Fibroblast of skin of scalp (primary cell): ENCODE results near the gene CELA3A.
"Not testable (repeated sequence)": the region's sequence is repeated elsewhere in the genome, so short reads cannot be mapped to it uniquely, and the experiment has no call there.

ENCODE experiments used
- DNase-seq: peaks from one replicate; pipeline ENCODE4 v3.0.0-alpha.2; 2013

CELA3A gene

GRCh38 chr1:22018583-22019559 is 17.4 kb downstream of the CELA3A start:
- DNase-seq, result peak; percentile 97

- no peak for DNase-seq
Measured at GRCh38 chr1:22021061-22021460, 19.6 kb downstream of the CELA3A start.

DNA sequence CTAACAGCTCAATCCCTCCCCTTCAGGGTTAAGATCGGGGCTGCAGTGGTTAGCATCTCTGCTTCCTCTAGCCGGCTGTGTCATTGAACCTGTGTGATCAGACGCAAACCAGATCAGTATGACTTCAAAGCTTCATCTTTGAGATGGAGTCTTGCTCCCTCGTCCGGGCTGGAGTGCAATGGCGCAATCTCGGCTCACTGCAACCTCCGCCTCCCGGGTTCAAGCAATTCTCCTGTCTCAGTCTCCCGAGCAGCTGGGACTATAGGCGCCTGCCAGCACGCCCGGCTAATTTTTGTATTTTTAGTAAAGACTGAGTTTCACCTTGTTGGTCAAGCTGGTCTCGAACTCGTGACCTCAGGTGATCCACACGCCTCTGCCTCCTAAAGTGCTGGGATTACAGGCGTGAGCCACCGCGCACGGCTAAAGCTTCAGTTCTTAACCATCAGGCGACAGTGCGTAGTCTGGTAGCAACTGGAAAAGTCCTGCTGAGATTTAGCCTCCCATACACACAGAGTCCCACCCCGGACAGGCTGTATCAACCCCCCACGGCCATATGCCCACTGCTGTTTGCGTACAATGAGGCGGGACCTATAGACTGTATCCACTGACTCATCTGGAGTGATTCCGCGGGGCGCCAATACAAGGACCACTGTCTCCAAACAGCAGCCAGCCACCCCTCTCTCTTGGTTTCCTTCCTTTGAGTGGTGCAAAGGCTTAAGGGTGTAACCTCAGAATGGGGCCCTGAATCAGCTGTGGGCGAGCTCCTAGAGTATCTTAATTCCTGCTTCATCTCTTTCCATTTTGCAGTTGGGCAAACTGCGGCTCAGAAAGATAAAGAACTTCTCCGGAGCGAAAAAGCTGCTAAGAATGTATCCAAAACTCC is 23.3 kb downstream of the CELA3A start:
- peak; percentile 89 for DNase-seq

GRCh38 chr1:22025368-22026155 is 24.1 kb downstream of the CELA3A start:
- peak; percentile 87 for DNase-seq

GRCh38 chr1:22026924-22027289 is 25.4 kb downstream of the CELA3A start:
- no peak for DNase-seq

DNA sequence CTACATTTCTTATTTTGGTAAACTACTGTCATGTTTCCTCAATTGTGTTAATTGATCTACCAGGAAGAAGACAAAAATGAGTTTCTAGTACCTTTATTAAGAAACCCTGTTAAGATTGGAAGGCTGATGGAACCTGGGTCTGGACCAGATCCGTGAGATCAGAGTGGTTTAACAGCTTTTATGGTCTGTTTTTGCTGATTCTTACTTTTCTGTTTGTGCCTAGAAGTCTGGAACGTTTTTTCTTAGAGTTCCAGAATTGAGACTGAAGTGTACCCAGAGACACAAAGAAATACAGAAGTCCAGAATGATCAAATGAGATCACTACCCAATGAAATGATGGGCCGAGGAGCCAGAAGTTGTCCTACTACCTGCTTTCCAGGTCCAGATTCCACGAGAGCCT is 28.6 kb downstream of the CELA3A start:
- DNase-seq, result no peak

DNA sequence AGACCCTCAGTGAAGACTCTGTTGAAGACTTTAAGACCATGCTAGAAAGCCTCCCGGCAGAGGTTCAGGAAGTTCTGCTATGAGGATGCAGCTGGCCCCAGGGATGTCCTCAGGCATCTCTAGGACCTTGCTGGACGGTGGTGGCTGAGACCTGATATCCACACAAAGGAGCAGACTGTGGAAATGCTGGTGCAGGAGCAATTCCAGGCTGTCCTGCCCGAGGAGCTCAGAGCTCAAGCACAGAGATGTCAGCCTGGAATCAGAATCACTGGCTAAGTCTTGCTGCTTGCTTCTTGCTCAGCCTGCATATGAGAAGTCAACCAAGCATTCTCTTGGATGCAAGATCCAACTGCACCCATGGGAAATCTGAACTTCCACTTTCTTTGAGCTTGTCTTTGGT is 29.0 kb downstream of the CELA3A start:
- no peak for DNase-seq

DNA sequence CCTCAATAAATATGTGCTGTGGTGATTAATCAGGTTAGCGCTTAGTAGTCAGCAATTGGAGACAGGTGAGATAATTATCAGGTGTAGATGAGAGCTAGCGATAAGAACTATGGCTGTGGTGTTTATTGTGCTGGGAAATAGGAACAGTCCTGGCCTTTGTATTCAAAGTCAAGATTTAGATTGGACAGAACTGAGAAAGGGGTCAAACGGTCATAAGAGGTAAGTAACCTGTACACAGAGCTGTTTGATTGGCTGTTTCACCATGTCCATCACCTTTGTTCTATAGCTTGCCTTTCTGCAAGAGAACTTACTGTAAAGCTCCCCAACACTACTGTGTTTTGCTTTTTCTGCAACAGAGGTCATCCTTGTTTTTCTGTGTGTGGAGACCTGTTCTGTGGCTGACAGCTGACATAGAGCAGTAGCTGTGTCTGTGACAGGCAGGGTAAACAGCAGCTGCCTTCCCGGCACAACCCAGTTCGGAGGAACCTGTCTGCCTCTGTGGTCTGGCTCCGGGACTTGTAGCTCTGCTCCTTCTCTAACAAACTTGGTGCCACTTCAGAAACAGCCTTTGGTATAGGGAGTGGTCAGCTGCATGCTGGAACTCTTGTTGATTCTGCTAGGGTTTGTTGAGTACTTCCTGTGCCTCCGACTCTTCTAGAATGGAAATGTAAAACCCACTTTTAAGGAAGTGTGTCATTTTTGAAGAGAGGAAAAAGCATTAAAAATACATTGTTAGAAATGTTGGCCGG is 29.9 kb downstream of the CELA3A start:
- no peak for DNase-seq

- not testable (repeated sequence) for DNase-seq
Measured at GRCh38 chr1:22034834-22035233, 33.4 kb downstream of the CELA3A start.

- DNase-seq, result no peak
Measured at GRCh38 chr1:22037520-22037919, 36.1 kb downstream of the CELA3A start.

- DNase-seq, result no peak
Measured at GRCh38 chr1:22038036-22038435, 36.6 kb downstream of the CELA3A start.

GRCh38 chr1:22039594-22040285 is 38.3 kb downstream of the CELA3A start:
- DNase-seq, result peak; percentile 48

DNA sequence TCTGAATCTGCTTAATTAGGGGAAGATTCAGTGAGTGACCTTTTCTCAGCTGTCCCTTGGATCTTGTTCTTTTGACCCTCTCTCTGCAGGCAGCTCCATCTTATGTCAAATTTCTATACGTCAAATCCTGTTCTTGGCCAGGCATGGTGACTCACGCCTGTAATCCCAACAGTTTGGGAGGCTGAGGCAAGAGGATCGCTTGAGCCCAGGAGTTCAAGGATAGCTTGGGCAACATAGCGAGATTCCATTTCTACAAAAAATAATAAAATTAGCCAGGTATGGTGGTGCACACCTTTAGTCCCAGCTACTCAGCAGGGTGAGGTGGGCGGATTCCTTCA is 38.8 kb downstream of the CELA3A start:
- DNase-seq, result no peak

- no peak for DNase-seq
Measured at GRCh38 chr1:22041505-22041904, 40.0 kb downstream of the CELA3A start.

GRCh38 chr1:22043198-22043769 is 41.8 kb downstream of the CELA3A start:
- no peak for DNase-seq

DNA sequence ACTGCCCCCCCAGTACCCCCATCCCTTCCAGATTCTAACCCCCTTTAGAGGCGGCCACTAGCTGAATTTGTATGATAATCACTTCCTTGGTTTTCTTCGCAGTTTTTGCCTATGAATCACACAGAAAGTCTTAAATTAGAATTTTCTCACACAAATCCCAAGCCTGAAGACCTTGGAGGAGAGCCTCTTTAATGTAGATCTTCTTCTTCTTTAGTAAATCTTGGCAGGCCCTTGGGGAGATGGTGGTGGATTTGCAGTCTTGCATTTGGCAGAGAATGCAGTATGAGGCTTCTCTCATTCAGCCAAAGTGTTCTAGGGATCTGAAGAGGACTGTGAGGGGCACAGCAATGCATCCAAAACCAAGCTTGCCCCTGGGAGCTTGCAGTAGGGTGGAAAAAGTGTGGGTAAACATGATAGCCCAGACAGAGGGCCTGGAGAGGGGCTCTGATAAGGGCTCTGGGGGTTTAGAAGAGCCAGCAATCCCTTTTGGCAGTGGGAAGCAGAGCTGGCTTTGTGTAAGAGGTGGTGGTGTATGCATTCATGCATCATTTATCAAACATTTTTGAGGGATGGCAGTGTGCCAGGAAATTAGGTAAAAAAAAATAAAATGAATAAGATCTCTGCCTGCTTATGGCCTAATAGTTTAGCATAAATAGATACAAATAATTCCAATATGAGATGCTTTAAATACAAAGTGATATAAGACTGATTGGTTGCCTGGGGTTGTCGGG is 43.4 kb downstream of the CELA3A start:
- DNase-seq, result peak; percentile 88

DNA sequence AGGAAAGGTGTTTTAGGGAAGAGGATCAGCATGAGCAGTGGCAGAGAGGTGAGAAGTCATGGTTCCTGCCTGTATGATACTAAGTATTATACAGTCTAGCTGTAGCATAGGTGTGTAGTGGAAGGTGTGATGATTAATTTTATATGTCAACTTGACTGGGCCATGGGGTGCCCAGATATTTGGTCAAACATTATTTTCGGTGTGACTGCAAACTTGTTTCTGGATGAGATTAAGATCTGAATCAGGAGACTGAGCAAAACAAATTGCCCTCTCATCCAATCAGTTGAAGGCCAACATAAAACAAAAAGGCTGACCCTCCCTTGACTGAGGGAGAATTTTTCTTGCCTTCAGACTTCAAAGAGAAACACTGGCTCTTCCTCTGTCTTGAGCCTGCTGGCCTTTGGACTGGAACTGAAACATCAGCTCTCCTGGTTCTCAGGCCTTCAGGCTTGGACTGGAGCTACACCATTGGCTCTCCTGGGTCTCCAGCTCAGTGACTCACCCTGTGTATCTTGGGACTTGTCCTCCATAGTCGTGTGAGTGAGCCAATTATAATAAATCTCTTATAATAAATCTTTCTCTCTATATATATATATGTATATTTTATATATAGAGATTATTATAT is 44.3 kb downstream of the CELA3A start:
- DNase-seq, result no peak

GRCh38 chr1:22048351-22049192 is 47.1 kb downstream of the CELA3A start:
- DNase-seq, result no peak

- no peak for DNase-seq
Measured at GRCh38 chr1:22050330-22050729, 48.9 kb downstream of the CELA3A start.
